ENCODE measurements around the gene SP100.

The SP100 gene

DNA sequence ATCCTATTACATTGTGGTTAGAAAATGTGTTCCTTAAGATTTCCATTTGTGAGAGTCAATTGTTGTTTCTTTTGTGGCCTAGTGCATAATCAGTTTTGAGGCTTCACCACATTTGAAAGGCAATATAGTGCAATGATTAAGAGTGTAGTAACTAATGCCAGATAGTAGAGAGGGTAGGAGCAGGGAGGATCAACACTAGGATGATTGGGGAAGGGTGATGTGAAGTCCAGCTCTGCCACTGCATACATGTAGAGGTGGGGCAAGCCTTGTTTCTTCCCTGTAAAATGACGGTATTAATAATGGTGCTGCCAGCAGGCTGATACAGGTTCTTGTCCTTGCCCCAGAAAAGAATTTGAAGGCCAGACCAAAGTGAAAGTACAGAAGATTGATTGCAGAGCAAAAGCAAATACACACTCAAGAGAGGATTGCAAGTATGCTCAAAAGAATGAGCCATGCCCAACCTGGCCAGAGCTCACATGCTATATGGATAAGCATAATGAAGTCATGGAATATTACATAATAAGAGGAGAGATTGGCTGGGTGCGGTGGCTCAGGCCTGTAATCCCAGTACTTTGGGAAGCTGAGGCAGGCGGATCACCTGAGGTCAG is 8.0 kb downstream of the SP100 start:
- no peak overlapping the region for H3K4me2 ChIP-seq (ENCODE audit: low read depth, low read length, poor library complexity, severe bottlenecking)
- no peaks in the 10 kb centered on the region for H3K9me2 ChIP-seq (replicated peaks; ENCODE audit: insufficient read depth, low read length)
- peaks cover 4% of the 10 kb centered on the region; the same call in 1 of the 2 replicates for H4K20me1 ChIP-seq (ENCODE audit: low read depth, low read length)
- no peak overlapping the region for H3K27ac ChIP-seq (ENCODE audit: low read depth, low read length)
- peaks cover 21% of the 10 kb centered on the region for H3K36me3 ChIP-seq (ENCODE audit: low read length)
- H3K27me3 ChIP-seq (ENCODE audit: low read length): no peaks in the 10 kb centered on the region
- H3F3A ChIP-seq (ENCODE audit: insufficient read depth): peaks cover 18% of the 10 kb centered on the region; the same call in 1 of the 2 replicates
- no peak overlapping the region for H3K9ac ChIP-seq (ENCODE audit: low read length)
- no peak overlapping the region for H3K4me3 ChIP-seq (ENCODE audit: insufficient read depth, low read length, poor library complexity, severe bottlenecking)
- H3K9me3 ChIP-seq (ENCODE audit: insufficient read depth, low read length): no peaks in the 10 kb centered on the region; the same call in 1 of the 2 replicates
- TF ChIP-seq, protein P1, sequence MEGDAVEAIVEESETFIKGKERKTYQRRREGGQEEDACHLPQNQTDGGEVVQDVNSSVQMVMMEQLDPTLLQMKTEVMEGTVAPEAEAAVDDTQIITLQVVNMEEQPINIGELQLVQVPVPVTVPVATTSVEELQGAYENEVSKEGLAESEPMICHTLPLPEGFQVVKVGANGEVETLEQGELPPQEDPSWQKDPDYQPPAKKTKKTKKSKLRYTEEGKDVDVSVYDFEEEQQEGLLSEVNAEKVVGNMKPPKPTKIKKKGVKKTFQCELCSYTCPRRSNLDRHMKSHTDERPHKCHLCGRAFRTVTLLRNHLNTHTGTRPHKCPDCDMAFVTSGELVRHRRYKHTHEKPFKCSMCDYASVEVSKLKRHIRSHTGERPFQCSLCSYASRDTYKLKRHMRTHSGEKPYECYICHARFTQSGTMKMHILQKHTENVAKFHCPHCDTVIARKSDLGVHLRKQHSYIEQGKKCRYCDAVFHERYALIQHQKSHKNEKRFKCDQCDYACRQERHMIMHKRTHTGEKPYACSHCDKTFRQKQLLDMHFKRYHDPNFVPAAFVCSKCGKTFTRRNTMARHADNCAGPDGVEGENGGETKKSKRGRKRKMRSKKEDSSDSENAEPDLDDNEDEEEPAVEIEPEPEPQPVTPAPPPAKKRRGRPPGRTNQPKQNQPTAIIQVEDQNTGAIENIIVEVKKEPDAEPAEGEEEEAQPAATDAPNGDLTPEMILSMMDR (IDR thresholded peaks at IDR 0.05; ENCODE audit: insufficient read depth, low read length, poor library complexity, severe bottlenecking): no peak
- TF ChIP-seq EZH2phosphoT487 (conservative IDR thresholded peaks at IDR 0.05; ENCODE audit: low read length): no peak
- peaks cover 94% of the 10 kb centered on the region for H3K79me2 ChIP-seq (ENCODE audit: insufficient read depth, low read length)
- H2AFZ ChIP-seq (ENCODE audit: low read depth, low read length, severe bottlenecking): no peak overlapping the region

DNA sequence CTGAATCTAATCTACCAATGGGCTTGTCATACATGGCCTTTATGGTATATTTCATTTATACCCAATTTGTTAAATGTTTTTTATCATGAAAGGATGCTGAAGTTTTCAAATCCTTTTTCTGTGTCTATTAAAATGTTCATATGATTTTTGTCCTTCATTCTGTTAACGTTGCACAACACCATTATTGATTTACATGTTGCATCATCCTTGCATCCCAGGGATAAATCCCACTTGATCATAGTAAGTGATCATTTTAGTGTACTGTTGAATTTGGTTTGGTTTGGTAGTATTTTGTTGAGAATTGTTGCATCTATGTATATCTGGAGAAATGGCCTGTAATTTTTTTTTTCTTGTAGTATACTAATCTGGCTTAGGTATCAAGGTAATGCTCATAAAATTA is 9.4 kb downstream of the SP100 start:
- Histone ChIP-seq H4K20me1 (ENCODE audit: low read depth, low read length) (peaks cover 4% of the 10 kb centered on the region; the same call in 1 of the 2 replicates), H3K9ac (ENCODE audit: low read length) (no peak overlapping the region), H3K27me3 (ENCODE audit: low read length) (no peaks in the 10 kb centered on the region), H3K9me2 (replicated peaks; ENCODE audit: insufficient read depth, low read length) (no peaks in the 10 kb centered on the region), H3K4me2 (ENCODE audit: low read depth, low read length, poor library complexity, severe bottlenecking) (no peak overlapping the region), H3K9me3 (ENCODE audit: insufficient read depth, low read length) (no peaks in the 10 kb centered on the region; the same call in 1 of the 2 replicates), H3K79me2 (ENCODE audit: insufficient read depth, low read length) (peaks cover 94% of the 10 kb centered on the region), H2AFZ (ENCODE audit: low read depth, low read length, severe bottlenecking) (no peak overlapping the region), H3K27ac (ENCODE audit: low read depth, low read length) (no peak overlapping the region), H3K4me3 (ENCODE audit: insufficient read depth, low read length, poor library complexity, severe bottlenecking) (no peak overlapping the region), H3F3A (ENCODE audit: insufficient read depth) (peaks cover 6% of the 10 kb centered on the region; the same call in 1 of the 2 replicates), H3K36me3 (ENCODE audit: low read length) (peaks cover 30% of the 10 kb centered on the region)
- TF ChIP-seq, protein P1 (IDR thresholded peaks at IDR 0.05; ENCODE audit: insufficient read depth, low read length, poor library complexity, severe bottlenecking): no peak
- TF ChIP-seq EZH2phosphoT487 (conservative IDR thresholded peaks at IDR 0.05; ENCODE audit: low read length): no peak

DNA sequence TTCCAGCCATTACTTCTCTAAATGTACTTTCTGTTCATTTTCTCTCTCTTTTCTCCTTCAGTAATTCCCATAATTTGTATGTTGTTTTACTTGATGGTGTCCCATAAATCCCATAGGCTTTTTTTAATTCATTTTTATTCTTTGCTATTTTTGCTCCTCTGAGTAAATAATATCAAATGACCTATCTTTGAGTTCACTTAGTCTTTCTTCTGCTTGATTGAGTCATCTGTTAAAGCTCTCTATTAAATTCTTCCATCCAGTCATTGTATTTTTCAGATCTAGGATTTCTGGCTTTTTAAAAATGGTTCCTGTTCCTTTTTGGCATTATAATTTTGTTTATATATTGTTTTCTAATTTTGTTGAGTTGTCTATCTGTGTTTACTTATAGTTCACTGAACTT is 13.5 kb downstream of the SP100 start:
- no peak overlapping the region for H2AFZ ChIP-seq (ENCODE audit: low read depth, low read length, severe bottlenecking)
- H3K27ac ChIP-seq (ENCODE audit: low read depth, low read length): no peak overlapping the region
- H3K9me3 ChIP-seq (ENCODE audit: insufficient read depth, low read length): no peaks in the 10 kb centered on the region; the same call in 1 of the 2 replicates
- peaks cover 14% of the 10 kb centered on the region; the same call in 1 of the 2 replicates for H3F3A ChIP-seq (ENCODE audit: insufficient read depth)
- H3K9me2 ChIP-seq (replicated peaks; ENCODE audit: insufficient read depth, low read length): no peaks in the 10 kb centered on the region
- no peak overlapping the region for H3K9ac ChIP-seq (ENCODE audit: low read length)
- H3K4me3 ChIP-seq (ENCODE audit: insufficient read depth, low read length, poor library complexity, severe bottlenecking): no peak overlapping the region
- H3K36me3 ChIP-seq (ENCODE audit: low read length): peaks cover 51% of the 10 kb centered on the region
- no peaks in the 10 kb centered on the region for H3K27me3 ChIP-seq (ENCODE audit: low read length)
- TF ChIP-seq, protein P1 (IDR thresholded peaks at IDR 0.05; ENCODE audit: insufficient read depth, low read length, poor library complexity, severe bottlenecking): no peak
- no peak for TF ChIP-seq EZH2phosphoT487 (conservative IDR thresholded peaks at IDR 0.05; ENCODE audit: low read length)
- H3K4me2 ChIP-seq (ENCODE audit: low read depth, low read length, poor library complexity, severe bottlenecking): no peak overlapping the region
- peaks cover 91% of the 10 kb centered on the region for H3K79me2 ChIP-seq (ENCODE audit: insufficient read depth, low read length)
- H4K20me1 ChIP-seq (ENCODE audit: low read depth, low read length): no peaks in the 10 kb centered on the region
